MM.1S (cell line): ENCODE measurements around the gene HGF.

Source experiments
- CTCF ChIP-seq: fragments of 300-600 bp; sonication (generic); IDR thresholded peaks from 2 replicates; pipeline ENCODE4 v1.5.1; 2016; ENCODE audit warnings: antibody characterized with exemption, low read length, mixed read lengths
- EZH2 ChIP-seq: fragments of 300-600 bp; sonication (generic); optimal IDR thresholded peaks from 2 replicates; pipeline ENCODE3; 2017; ENCODE audit warnings: low read depth, mild to moderate bottlenecking, antibody characterized with exemption, low read length, mixed read lengths
- EZH2phosphoT487 ChIP-seq: fragments of 300-600 bp; sonication (generic); IDR thresholded peaks from 2 replicates; pipeline ENCODE4 v1.6.1; 2018; ENCODE audit warnings: antibody characterized with exemption, low read length

GRCh38 chr7:81769891-81770727 lies at the start of gene HGF:
- TF ChIP-seq EZH2 (no peak), CTCF (no peak), EZH2phosphoT487 (no peak)
